ENCODE results near the gene SPATA9. TPM values are rescaled to one million over a fixed set of nuclear protein-coding genes. Genes with fewer than 3 reads are reported as not detected.
"Not testable (repeated sequence)": the region's sequence is repeated elsewhere in the genome, so short reads cannot be mapped to it uniquely, and the experiment has no call there.

SPATA9 gene
- total RNA-seq, 1 experiment from 2014 or later, result not detected

GRCh38 chr5:95711501-95712346 lies 28.9 kb upstream of the SPATA9 start:
- Histone ChIP-seq H3K9me3 (ENCODE audit: control insufficient read depth in 1 of 2, insufficient read depth in 1 of 2, low read depth in 1 of 2, low read length in 2 of 2) (no peaks in the 10 kb centered on the region), H3K27me3 (ENCODE audit: insufficient read depth, low read length) (no peaks in the 10 kb centered on the region), H3K4me2 (ENCODE audit: low read length) (peak overlapping the region; percentile 88), H3K27ac (ENCODE audit: low read depth, low read length) (peak overlapping the region; percentile 90), H3K36me3 (ENCODE audit: control insufficient read depth in 1 of 2, insufficient read depth in 2 of 2, low read length in 2 of 2) (no peaks in the 10 kb centered on the region), H2AFZ (ENCODE audit: low read depth, low read length, poor library complexity, severe bottlenecking) (peak overlapping the region; percentile 91), H3K79me2 (ENCODE audit: insufficient read depth, low read length) (no peaks in the 10 kb centered on the region), H4K20me1 (ENCODE audit: insufficient read depth) (no peaks in the 10 kb centered on the region), H3K9ac (ENCODE audit: low read length) (peak overlapping the region; percentile 45), H3K4me3 (replicated peaks in 1 of 2; ENCODE audit: low read depth in 1 of 2, low read length in 2 of 2) (peak overlapping the region; percentile 29 to 54), H3K4me1 (ENCODE audit: control insufficient read depth in 1 of 2, insufficient read depth in 2 of 2, low read length in 2 of 2) (peaks cover 63 to 79% of the 10 kb centered on the region in 2 experiments), H3K9me2 (ENCODE audit: insufficient read depth) (no peaks in the 10 kb centered on the region)
- ChIA-PET RAD21 (ENCODE audit: low non-redundant PET in 1 of 2, low total read pairs in 2 of 2, uncharacterized antibody in 2 of 2, unreplicated experiment in 2 of 2) (interaction anchor here in 1 of 2 experiments (1.1 kb wide), 1 partner anchor 19 kb away, joined by 3 read pairs; the partner anchor contains the start of gene RHOBTB3), POLR2A (interaction anchor here (0.9 to 1.0 kb wide), 2 partner anchors 65 to 111 kb away, joined by 3 read pairs; partner anchors contain the start of gene GLRX), CTCF (no interaction called here)
- peak; percentile 34; the same call in 1 of the 2 replicates for TF ChIP-seq SP1 (IDR thresholded peaks at IDR 0.05; ENCODE audit: low read depth)
- TF ChIP-seq EZH2phosphoT487 (IDR thresholded peaks at IDR 0.05; ENCODE audit: borderline replicate concordance), result no peak
- no peak for TF ChIP-seq POLR2AphosphoS5 (IDR thresholded peaks at IDR 0.05; ENCODE audit: low read depth, low read length)
- TF ChIP-seq TCF7L2 (IDR thresholded peaks at IDR 0.05; ENCODE audit: borderline replicate concordance, extremely low read depth, insufficient read depth, insufficient read length), result no peak
- TSS peak; percentile 45 for BruUV-seq (replicated peaks)
- intact Hi-C loops (cut with micrococcal nuclease), result loop anchor here (2.0 kb wide), 1 partner anchor 111 kb away; the partner anchor contains the start of gene GLRX
- ATAC-seq (peak; percentile 44), DNase-seq (ENCODE audit: low read depth, low spot score) (no peak)

- Histone ChIP-seq H3K4me1 (ENCODE audit: control insufficient read depth in 1 of 2, insufficient read depth in 2 of 2, low read length in 2 of 2) (peaks cover 55 to 71% of the 10 kb centered on the region in 2 experiments), H2AFZ (ENCODE audit: low read depth, low read length, poor library complexity, severe bottlenecking) (peak overlapping the region; percentile 91), H3K4me3 (replicated peaks in 1 of 2; ENCODE audit: low read depth in 1 of 2, low read length in 2 of 2) (peak overlapping the region; percentile 29 to 54), H3K27ac (ENCODE audit: low read depth, low read length) (peak overlapping the region; percentile 90), H3K4me2 (ENCODE audit: low read length) (peak overlapping the region; percentile 88), H3K9ac (ENCODE audit: low read length) (peak overlapping the region; percentile 45)
- H4K20me1 ChIP-seq (ENCODE audit: insufficient read depth); CTCF ChIA-PET; BruUV-seq (replicated peaks); RAD21 ChIA-PET (ENCODE audit: low non-redundant PET in 1 of 2, low total read pairs in 2 of 2, uncharacterized antibody in 2 of 2, unreplicated experiment in 2 of 2); H3K27me3 ChIP-seq (ENCODE audit: insufficient read depth, low read length); H3K36me3 ChIP-seq (ENCODE audit: control insufficient read depth in 1 of 2, insufficient read depth in 2 of 2, low read length in 2 of 2); POLR2A ChIA-PET; H3K79me2 ChIP-seq (ENCODE audit: insufficient read depth, low read length); H3K9me2 ChIP-seq (ENCODE audit: insufficient read depth); H3K9me3 ChIP-seq (ENCODE audit: control insufficient read depth in 1 of 2, insufficient read depth in 1 of 2, low read depth in 1 of 2, low read length in 2 of 2): not testable (repeated sequence)
- DNase-seq (ENCODE audit: low read depth, low spot score) (peak; percentile 69), ATAC-seq (peak; percentile 46)
- TF ChIP-seq SP1 (IDR thresholded peaks at IDR 0.05; ENCODE audit: low read depth), result peak; percentile 9; the same call in 1 of the 2 replicates
- TF ChIP-seq TCF7L2 (IDR thresholded peaks at IDR 0.05; ENCODE audit: borderline replicate concordance, extremely low read depth, insufficient read depth, insufficient read length), result peak; percentile 84
- peak; percentile 64 for TF ChIP-seq JUND (IDR thresholded peaks at IDR 0.05)
- peak; percentile 7 for TF ChIP-seq POLR2A (IDR thresholded peaks at IDR 0.05; ENCODE audit: borderline replicate concordance, extremely low read depth, insufficient read depth, insufficient read length)
- TF ChIP-seq FOSL1 (IDR thresholded peaks at IDR 0.05; ENCODE audit: low read depth), result peak; percentile 72
- peak; percentile 27 for TF ChIP-seq YY1 (IDR thresholded peaks at IDR 0.05; ENCODE audit: extremely low read depth, insufficient replicate concordance, low read depth, low read length)
- intact Hi-C loops (cut with micrococcal nuclease), result loop anchor here (2.0 kb wide), 1 partner anchor 112 kb away; the partner anchor contains the start of gene GLRX
Measured at GRCh38 chr5:95710651-95711500, 28.1 kb upstream of the SPATA9 start.

All from HCT116 (cell line).